Adrenal gland (tissue), 12 donors: ENCODE results near the gene STAU1. TPM values are rescaled to one million over a fixed set of nuclear protein-coding genes. Genes with fewer than 3 reads are reported as not detected.
A peak's percentile ranks its signal among the peaks of the same experiment; 100 is the strongest.

Experiments used
- DNase-seq, 7 donors: peaks; one replicate each; pipeline ENCODE4 v3.0.0-alpha.2; 2019 to 2020
- H3K27ac ChIP-seq, 5 donors: fragments of 200-600 bp; sonication (generic) in 4 of 5; 1 replicate in 3 of 5; 2 replicates in 2 of 5; pipeline versions ENCODE4 v1.5.1 to v1.8.0; 2016 to 2020; ENCODE audit warnings: mild to moderate bottlenecking in 1 of 5
- H3K27me3 ChIP-seq: fragments of 200-600 bp; 2 replicates; pipeline ENCODE4 v1.8.0; 2021
- H3K36me3 ChIP-seq, 2 donors: fragments of 200-600 bp; replicated peaks in 1 of 2; 1 replicate in 1 of 2; 2 replicates in 1 of 2; pipeline versions ENCODE4 v1.5.1 to v1.8.0; 2018 to 2022
- H3K4me1 ChIP-seq, 2 donors: fragments of 200-600 bp; replicated peaks in 1 of 2; 1 replicate in 1 of 2; 2 replicates in 1 of 2; pipeline versions ENCODE4 v1.5.1 to v1.8.0; 2018 to 2021
- H3K4me3 ChIP-seq, 4 donors: fragments of 200-600 bp; sonication (generic) in 3 of 4; one replicate each; pipeline ENCODE4 v1.5.1; 2016 to 2018
- H3K9me3 ChIP-seq, 3 donors: fragments of 200-600 bp; sonication (generic) in 1 of 3; replicated peaks in 1 of 3; 1 replicate in 2 of 3; 2 replicates in 1 of 3; pipeline versions ENCODE4 v1.5.1 to v1.8.0; 2016 to 2021
- CTCF ChIP-seq, 6 experiments: fragments of 450-650 bp in 4 of 6; fragments of 200-600 bp in 2 of 6; sonication (generic) in 1 of 6; IDR thresholded peaks; 1 replicate in 5 of 6; 2 replicates in 1 of 6; pipeline versions ENCODE4 v1.5.1 to v1.8.0; 2016 to 2021; ENCODE audit warnings: antibody characterized with exemption in 6 of 6, mild to moderate bottlenecking in 2 of 6, moderate library complexity in 1 of 6
- POLR2A ChIP-seq, 2 donors: fragments of 450-650 bp; IDR thresholded peaks; one replicate each; pipeline ENCODE4 v1.6.1; 2017; ENCODE audit warnings: antibody characterized with exemption in 2 of 2, mild to moderate bottlenecking in 2 of 2, moderate library complexity in 1 of 2
- WGBS, 4 donors: extraction: QIAGEN DNeasy Blood & Tissue Kit in 2 of 4; methylation state at CpG; one replicate each; pipeline versions ENCODE4 v1.1.5 to v1.1.7; 2013 to 2017; 5-methylcytosine and 5-hydroxymethylcytosine counted together
- intact Hi-C, 2 donors: fragments of 100-400 bp; cut with DNase I; formaldehyde crosslinking; loops; one replicate each; pipeline versions ENCODE4 v1.14.1 to v1.15.0; 2022 to 2023
- polyA plus RNA-seq, 3 donors: library from polyadenylated mRNA; stranded (reverse); fragments of 200-250 nt in 2 of 3; fragments of 350-450 nt in 1 of 3; fragmentation: Illumina TruSeq in 1 of 3; extraction: RNeasy Lipid Tissue Mini Kit (QIAGEN cat#74804) in 1 of 3; gene quantifications; one replicate each; pipeline ENCODE4 v1.2.3, GENCODE V29; 2013 to 2014
- total RNA-seq, 9 donors: library from RNA; depleted of rRNA in 4 of 9; stranded (reverse); fragments of >200 nt in 4 of 9; fragments of 120-200 nt in 1 of 9; fragmentation: NEBNext Ultra II Directional in 1 of 9; extraction: Animal tissue kit (Norgen Biotek cat#: 25700) in 1 of 9; gene quantifications; one replicate each; pipeline versions ENCODE4 v1.1.0 to v1.2.4, GENCODE V29; 2013 to 2023
- donor health status: healthy with polysubstance abuse.
- donor health status: Bipolar disorder and iron deficiency.
- donor health status: DM: yes; HTN: yes; CAD: no.
- donor health status: DM: no; HTN: no; CAD: no.
- donor health status: DM: no; HTN: no; CAD: no.
- donor health status: DM: yes; HTN: yes; CAD: no.

Gene STAU1
- total and polyA plus RNA-seq, 12 donors, result 23.2 to 123 (median 79.6) TPM

- DNase-seq, result peak in 6 of 7 donors; percentile 25 to 62 (median 35)
- WGBS, 4 donors, result 0 to 2% (median 1%) methylated on average over 8 to 29 of the region's 29 CpGs
- H3K36me3 ChIP-seq, result no peaks in the 10 kb centered on the region
- no peaks in the 10 kb centered on the region for H3K27me3 ChIP-seq
- peak overlapping the region; percentile 54 to 94 (median 89) for H3K27ac ChIP-seq
- peak overlapping the region; percentile 57 to 94 (median 86) for H3K4me3 ChIP-seq
- TF ChIP-seq CTCF (IDR thresholded peaks at IDR 0.05), result no peak
- no peak for TF ChIP-seq POLR2A (IDR thresholded peaks at IDR 0.05)
- no peaks in the 10 kb centered on the region for H3K9me3 ChIP-seq
- intact Hi-C loops, result no loop called here
- peaks cover 0 to 33% of the 10 kb centered on the region in 2 donors for H3K4me1 ChIP-seq
These were observed 744 bp downstream of the STAU1 start for GRCh38 chr20:49187330-49187850.

- Histone ChIP-seq H3K4me3 (peak overlapping the region; percentile 57 to 94 (median 86)), H3K27me3 (no peaks in the 10 kb centered on the region), H3K9me3 (no peaks in the 10 kb centered on the region), H3K4me1 (peaks cover 0 to 40% of the 10 kb centered on the region in 2 donors), H3K36me3 (no peaks in the 10 kb centered on the region), H3K27ac (peak overlapping the region; percentile 54 to 94 (median 89))
- intact Hi-C loops, result no loop called here
- no peak for TF ChIP-seq CTCF (IDR thresholded peaks at IDR 0.05)
- peak in 1 of 2 donors; percentile 60 for TF ChIP-seq POLR2A (IDR thresholded peaks at IDR 0.05)
- peak; percentile 40 to 79 (median 66) for DNase-seq
- 0 to 1% (median 1%) methylated on average over 19 of the region's 19 CpGs for WGBS, 4 donors
These were observed 1.4 kb downstream of the STAU1 start for GRCh38 chr20:49186535-49187329.

- intact Hi-C loops, result no loop called here
- 53 to 64% (median 57%) methylated on average over 6 of the region's 6 CpGs for WGBS, 4 donors
- H3K36me3 ChIP-seq, result no peaks in the 10 kb centered on the region
These were observed 2.9 kb downstream of the STAU1 start for GRCh38 chr20:49185071-49185761.

More at GRCh38 chr20:49185071-49185761, 2.9 kb downstream of the STAU1 start:
- TF ChIP-seq POLR2A (IDR thresholded peaks at IDR 0.05), result no peak
- no peak for TF ChIP-seq CTCF (IDR thresholded peaks at IDR 0.05)
- no peak for DNase-seq
- Histone ChIP-seq H3K27ac (no peak overlapping the region), H3K4me1 (peaks cover 0 to 54% of the 10 kb centered on the region in 2 donors), H3K4me3 (no peak overlapping the region), H3K9me3 (no peaks in the 10 kb centered on the region), H3K27me3 (no peaks in the 10 kb centered on the region)
